Measurements from ENCODE around the gene DCAF6. TPM values are rescaled to one million over a fixed set of nuclear protein-coding genes. Genes with fewer than 3 reads are reported as not detected.
A peak's percentile ranks its signal among the peaks of the same experiment; 100 is the strongest.

Gene DCAF6
- total and polyA plus RNA-seq, 12 donors: 49.0 to 226 (median 197) TPM

DNA sequence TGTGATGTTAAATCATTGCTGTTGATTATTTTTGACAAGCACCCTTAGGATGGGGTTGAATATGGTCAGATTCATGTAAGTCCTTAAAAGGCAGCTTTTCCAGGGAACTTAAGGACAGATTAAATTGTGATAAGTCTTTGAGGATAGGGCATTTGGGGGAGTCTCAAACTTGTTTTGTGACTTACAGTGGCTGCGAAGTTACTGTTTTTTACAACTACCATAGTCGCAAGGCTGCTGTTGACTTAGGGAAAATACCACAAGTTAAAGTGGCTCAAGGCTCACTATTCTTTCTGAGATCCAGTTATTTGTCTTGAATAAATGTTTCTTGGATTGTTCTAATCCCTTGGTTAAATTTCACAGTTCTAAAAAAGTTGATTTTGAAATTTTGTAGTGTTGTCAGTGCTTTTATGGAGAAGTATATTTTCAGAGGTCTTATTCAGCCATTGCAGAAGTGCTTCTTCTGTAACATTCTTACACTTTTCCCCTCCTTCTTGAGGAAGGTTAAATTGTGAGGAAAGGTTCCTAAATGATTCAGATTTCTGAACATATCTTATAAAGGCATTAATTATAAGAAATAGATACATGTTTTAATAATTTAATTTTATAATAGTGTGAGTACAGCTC is 47.4 kb downstream of the DCAF6 start:
- WGBS, 2 donors: 95 to 99% methylated on average over 2 of the region's 2 CpGs
- Histone ChIP-seq H3K27ac (no peak overlapping the region), H3K9me3 (no peaks in the 10 kb centered on the region), H3K36me3 (peaks cover 0 to 66% (median 0%) of the 10 kb centered on the region in 9 donors), H3K4me3 (no peak overlapping the region), H3K27me3 (no peaks in the 10 kb centered on the region), H3K4me1 (peaks cover 0 to 6% (median 0%) of the 10 kb centered on the region in 9 donors)
- ATAC-seq (no peak), DNase-seq (no peak)
- TF ChIP-seq, protein P1, sequence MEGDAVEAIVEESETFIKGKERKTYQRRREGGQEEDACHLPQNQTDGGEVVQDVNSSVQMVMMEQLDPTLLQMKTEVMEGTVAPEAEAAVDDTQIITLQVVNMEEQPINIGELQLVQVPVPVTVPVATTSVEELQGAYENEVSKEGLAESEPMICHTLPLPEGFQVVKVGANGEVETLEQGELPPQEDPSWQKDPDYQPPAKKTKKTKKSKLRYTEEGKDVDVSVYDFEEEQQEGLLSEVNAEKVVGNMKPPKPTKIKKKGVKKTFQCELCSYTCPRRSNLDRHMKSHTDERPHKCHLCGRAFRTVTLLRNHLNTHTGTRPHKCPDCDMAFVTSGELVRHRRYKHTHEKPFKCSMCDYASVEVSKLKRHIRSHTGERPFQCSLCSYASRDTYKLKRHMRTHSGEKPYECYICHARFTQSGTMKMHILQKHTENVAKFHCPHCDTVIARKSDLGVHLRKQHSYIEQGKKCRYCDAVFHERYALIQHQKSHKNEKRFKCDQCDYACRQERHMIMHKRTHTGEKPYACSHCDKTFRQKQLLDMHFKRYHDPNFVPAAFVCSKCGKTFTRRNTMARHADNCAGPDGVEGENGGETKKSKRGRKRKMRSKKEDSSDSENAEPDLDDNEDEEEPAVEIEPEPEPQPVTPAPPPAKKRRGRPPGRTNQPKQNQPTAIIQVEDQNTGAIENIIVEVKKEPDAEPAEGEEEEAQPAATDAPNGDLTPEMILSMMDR (IDR thresholded peaks at IDR 0.05): no peak
- intact Hi-C loops (cut with DNase I): no loop called here

DNA sequence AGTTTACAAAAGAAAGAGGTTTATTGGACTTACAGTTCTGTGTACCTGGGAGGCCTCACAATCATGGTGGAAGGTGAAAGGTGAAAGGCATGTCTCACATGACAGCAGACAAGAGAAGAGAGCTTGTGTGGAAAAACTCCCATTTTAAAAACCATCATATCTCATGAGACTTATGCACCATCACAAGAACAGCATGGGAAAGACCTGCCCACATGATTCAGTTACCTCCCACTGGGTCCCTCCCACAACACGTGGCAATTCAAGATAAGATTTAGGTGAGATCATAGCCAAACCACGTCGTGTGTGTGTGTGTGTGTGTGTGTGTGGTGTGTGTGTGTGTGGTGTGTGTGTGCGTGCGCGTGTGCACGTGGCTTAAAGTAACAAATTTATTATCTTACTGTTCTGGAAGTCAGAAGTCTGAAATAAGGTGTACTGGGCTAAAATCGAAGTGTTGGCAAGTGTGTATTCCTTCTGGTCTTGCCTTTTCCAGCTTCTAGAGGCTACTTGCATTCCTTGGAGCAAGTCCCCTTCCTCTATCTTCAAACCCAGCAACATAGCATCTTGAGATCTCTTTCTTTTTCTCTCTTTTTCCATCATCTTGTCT is 48.5 kb downstream of the DCAF6 start:
- H3K27me3 ChIP-seq: no peaks in the 10 kb centered on the region
- intact Hi-C loops (cut with DNase I): no loop called here
- TF ChIP-seq, protein P1 (IDR thresholded peaks at IDR 0.05): no peak
- DNase-seq (no peak), ATAC-seq (peak in 1 of 8 donors; percentile 30)
- H3K36me3 ChIP-seq: peaks cover 0 to 64% (median 0%) of the 10 kb centered on the region in 9 donors
- H3K27ac ChIP-seq: no peak overlapping the region
- H3K9me3 ChIP-seq: no peaks in the 10 kb centered on the region
- no peak overlapping the region for H3K4me3 ChIP-seq
- H3K4me1 ChIP-seq: peaks cover 0 to 6% (median 0%) of the 10 kb centered on the region in 9 donors
- 71 to 72% methylated on average over 8 of the region's 8 CpGs for WGBS, 2 donors

DNA sequence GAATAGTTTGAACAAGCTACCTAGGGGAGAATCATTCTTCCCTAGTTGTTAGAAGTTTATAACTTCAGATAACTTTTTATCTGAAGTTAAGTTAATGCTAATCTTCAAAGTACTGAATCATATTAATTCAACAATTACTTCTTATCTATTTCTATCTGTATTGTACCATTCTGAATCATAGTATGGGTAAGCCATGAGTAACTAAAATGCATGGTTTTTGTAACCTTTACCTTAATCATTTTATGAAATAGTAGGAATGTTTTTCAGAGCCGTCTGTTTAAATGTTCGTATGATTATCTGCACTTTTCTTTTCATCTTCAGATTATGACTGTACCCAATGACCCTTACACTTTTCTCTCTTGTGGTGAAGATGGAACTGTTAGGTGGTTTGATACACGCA is 50.7 kb downstream of the DCAF6 start:
- Histone ChIP-seq H3K36me3 (peaks cover 0 to 66% (median 0%) of the 10 kb centered on the region in 9 donors), H3K9me3 (no peaks in the 10 kb centered on the region), H3K4me3 (no peak overlapping the region), H3K27me3 (no peaks in the 10 kb centered on the region), H3K27ac (no peak overlapping the region), H3K4me1 (peaks cover 0 to 6% (median 0%) of the 10 kb centered on the region in 9 donors)
- ATAC-seq: no peak
- WGBS, 2 donors: 85 to 87% methylated on average over 3 of the region's 3 CpGs
- intact Hi-C loops (cut with DNase I): no loop called here
- DNase-seq: no peak
- TF ChIP-seq, protein P1 (IDR thresholded peaks at IDR 0.05): no peak

- H3K27ac ChIP-seq: no peak overlapping the region
- H3K4me1 ChIP-seq: peaks cover 0 to 22% (median 6%) of the 10 kb centered on the region in 9 donors
- intact Hi-C loops (cut with DNase I): no loop called here
- WGBS, 2 donors: 89 to 92% methylated on average over 2 of the region's 2 CpGs
- DNase-seq: no peak
- H3K27me3 ChIP-seq: no peaks in the 10 kb centered on the region
- TF ChIP-seq, protein P1 (IDR thresholded peaks at IDR 0.05): no peak
- no peaks in the 10 kb centered on the region for H3K9me3 ChIP-seq
- ATAC-seq: no peak
- peaks cover 0 to 85% (median 6%) of the 10 kb centered on the region in 9 donors for H3K36me3 ChIP-seq
- H3K4me3 ChIP-seq: no peak overlapping the region
Measured at GRCh38 chr1:167991546-167991945, 55.1 kb downstream of the DCAF6 start.

All from heart right ventricle (tissue), 16 donors.